Glomerular visceral epithelial cell (primary cell): ENCODE results near the gene ZNF331.

ENCODE experiments used
- DNase-seq: peaks from one replicate; pipeline ENCODE4 v3.0.0-alpha.2; 2016; ENCODE audit errors: extremely low spot score

Gene ZNF331

GRCh38 chr19:53571339-53571738 is 33.4 kb downstream of the ZNF331 start:
- DNase-seq, result no peak

- no peak for DNase-seq
Observed at GRCh38 chr19:53576941-53577653, 39.2 kb downstream of the ZNF331 start.

- DNase-seq, result no peak
Observed at GRCh38 chr19:53577968-53578367, 40.0 kb downstream of the ZNF331 start.

GRCh38 chr19:53579518-53579917 is 41.6 kb downstream of the ZNF331 start:
- no peak for DNase-seq

GRCh38 chr19:53580871-53581835 is 43.2 kb downstream of the ZNF331 start:
- no peak for DNase-seq

GRCh38 chr19:53581871-53582279 is 43.9 kb downstream of the ZNF331 start:
- no peak for DNase-seq

- DNase-seq, result no peak
Observed at GRCh38 chr19:53583181-53583580, 45.2 kb downstream of the ZNF331 start.

- no peak for DNase-seq
Observed at GRCh38 chr19:53586277-53586691, 48.3 kb downstream of the ZNF331 start.

- no peak for DNase-seq
Observed at GRCh38 chr19:53594811-53595509, 57.0 kb downstream of the ZNF331 start.

- no peak for DNase-seq
Observed at GRCh38 chr19:53595510-53595867, 57.5 kb downstream of the ZNF331 start.

GRCh38 chr19:53596056-53596455 is 58.1 kb downstream of the ZNF331 start:
- no peak for DNase-seq

- no peak for DNase-seq
Observed at GRCh38 chr19:53597023-53597422, 59.1 kb downstream of the ZNF331 start.

GRCh38 chr19:53598361-53598760 is 60.4 kb downstream of the ZNF331 start:
- no peak for DNase-seq

GRCh38 chr19:53600217-53600616 is 62.3 kb downstream of the ZNF331 start:
- DNase-seq, result no peak

- DNase-seq, result no peak
Observed at GRCh38 chr19:53606031-53606430, 68.1 kb downstream of the ZNF331 start.

- DNase-seq, result no peak
Observed at GRCh38 chr19:53608381-53608780, 70.4 kb downstream of the ZNF331 start.

- DNase-seq, result no peak
Observed at GRCh38 chr19:53612762-53613526, 75.0 kb downstream of the ZNF331 start.

GRCh38 chr19:53621885-53622740 is 84.2 kb downstream of the ZNF331 start:
- no peak for DNase-seq

GRCh38 chr19:53624771-53625545 is 87.0 kb downstream of the ZNF331 start:
- no peak for DNase-seq

- no peak for DNase-seq
Observed at GRCh38 chr19:53626486-53626885, 88.5 kb downstream of the ZNF331 start.
